ENCODE data around the gene RWDD4. TPM values are rescaled to one million over a fixed set of nuclear protein-coding genes. Genes with fewer than 3 reads are reported as not detected.

RWDD4 gene
- total RNA-seq, 4 donors from 2014 or later, result 11.3 to 33.8 (median 13.2) TPM

DNA sequence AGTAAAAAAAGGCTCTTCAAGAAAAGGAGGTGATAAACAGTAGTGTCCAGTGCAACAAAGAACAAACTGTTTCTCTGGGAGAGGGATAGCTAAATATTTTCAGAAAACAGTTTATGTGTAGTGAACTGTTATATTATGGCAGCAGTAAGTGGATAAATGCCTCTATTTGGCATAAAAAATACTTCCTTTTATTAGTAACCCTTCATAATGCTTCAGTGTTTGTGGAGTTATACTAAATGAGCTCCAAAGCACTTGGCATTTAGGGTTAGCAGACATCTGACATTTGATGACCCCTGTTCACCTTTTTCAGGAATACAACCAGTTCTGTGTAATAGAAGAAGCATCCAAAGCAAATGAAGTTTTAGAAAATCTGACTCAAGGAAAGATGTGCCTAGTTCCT is 32.0 kb upstream of the RWDD4 start:
- Histone ChIP-seq H3K4me3 (no peak overlapping the region), H3K36me3 (peaks cover 0 to 84% (median 2%) of the 10 kb centered on the region in 3 donors)

GRCh38 chr4:183688216-183688615 is 29.2 kb upstream of the RWDD4 start:
- TF ChIP-seq, protein P1, sequence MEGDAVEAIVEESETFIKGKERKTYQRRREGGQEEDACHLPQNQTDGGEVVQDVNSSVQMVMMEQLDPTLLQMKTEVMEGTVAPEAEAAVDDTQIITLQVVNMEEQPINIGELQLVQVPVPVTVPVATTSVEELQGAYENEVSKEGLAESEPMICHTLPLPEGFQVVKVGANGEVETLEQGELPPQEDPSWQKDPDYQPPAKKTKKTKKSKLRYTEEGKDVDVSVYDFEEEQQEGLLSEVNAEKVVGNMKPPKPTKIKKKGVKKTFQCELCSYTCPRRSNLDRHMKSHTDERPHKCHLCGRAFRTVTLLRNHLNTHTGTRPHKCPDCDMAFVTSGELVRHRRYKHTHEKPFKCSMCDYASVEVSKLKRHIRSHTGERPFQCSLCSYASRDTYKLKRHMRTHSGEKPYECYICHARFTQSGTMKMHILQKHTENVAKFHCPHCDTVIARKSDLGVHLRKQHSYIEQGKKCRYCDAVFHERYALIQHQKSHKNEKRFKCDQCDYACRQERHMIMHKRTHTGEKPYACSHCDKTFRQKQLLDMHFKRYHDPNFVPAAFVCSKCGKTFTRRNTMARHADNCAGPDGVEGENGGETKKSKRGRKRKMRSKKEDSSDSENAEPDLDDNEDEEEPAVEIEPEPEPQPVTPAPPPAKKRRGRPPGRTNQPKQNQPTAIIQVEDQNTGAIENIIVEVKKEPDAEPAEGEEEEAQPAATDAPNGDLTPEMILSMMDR (IDR thresholded peaks at IDR 0.05), result no peak
- TF ChIP-seq POLR2A (IDR thresholded peaks at IDR 0.05), result no peak

More for the DNA sequence above, 32.0 kb upstream of the RWDD4 start:
- TF ChIP-seq, protein P1 (IDR thresholded peaks at IDR 0.05), result no peak
- TF ChIP-seq POLR2A (IDR thresholded peaks at IDR 0.05), result no peak
- H3K9me3 ChIP-seq, result no peaks in the 10 kb centered on the region
- DNase-seq, result no peak
- no peak overlapping the region for H3K27ac ChIP-seq
- H3K4me1 ChIP-seq, result no peaks in the 10 kb centered on the region
- no peaks in the 10 kb centered on the region for H3K27me3 ChIP-seq

DNA sequence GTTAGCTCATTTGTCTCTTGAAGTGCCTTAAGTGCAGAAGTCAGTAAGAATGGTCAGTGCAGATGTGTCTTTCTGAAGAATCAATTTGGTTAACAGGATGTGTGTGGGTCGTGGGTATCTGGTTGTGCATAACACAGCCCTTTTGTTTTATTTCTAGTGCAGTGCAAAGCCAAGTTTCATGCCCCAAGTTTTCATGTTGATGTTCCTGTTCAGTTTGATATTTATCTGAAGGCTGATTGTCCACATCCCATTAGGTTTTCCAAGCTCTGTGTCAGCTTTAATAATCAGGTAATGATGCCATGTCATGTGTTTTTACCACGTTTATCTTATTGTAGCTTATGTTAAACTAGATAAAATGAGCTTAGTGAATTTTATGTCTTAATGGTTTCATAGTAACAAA is 27.5 kb upstream of the RWDD4 start:
- no peak for TF ChIP-seq POLR2A (IDR thresholded peaks at IDR 0.05)
- TF ChIP-seq, protein P1 (IDR thresholded peaks at IDR 0.05), result no peak

More at GRCh38 chr4:183688216-183688615, 29.2 kb upstream of the RWDD4 start:
- Histone ChIP-seq H3K9me3 (no peaks in the 10 kb centered on the region), H3K4me1 (no peaks in the 10 kb centered on the region), H3K4me3 (no peak overlapping the region), H3K36me3 (peaks cover 0 to 85% (median 2%) of the 10 kb centered on the region in 3 donors), H3K27ac (no peak overlapping the region), H3K27me3 (no peaks in the 10 kb centered on the region)
- DNase-seq, result no peak

DNA sequence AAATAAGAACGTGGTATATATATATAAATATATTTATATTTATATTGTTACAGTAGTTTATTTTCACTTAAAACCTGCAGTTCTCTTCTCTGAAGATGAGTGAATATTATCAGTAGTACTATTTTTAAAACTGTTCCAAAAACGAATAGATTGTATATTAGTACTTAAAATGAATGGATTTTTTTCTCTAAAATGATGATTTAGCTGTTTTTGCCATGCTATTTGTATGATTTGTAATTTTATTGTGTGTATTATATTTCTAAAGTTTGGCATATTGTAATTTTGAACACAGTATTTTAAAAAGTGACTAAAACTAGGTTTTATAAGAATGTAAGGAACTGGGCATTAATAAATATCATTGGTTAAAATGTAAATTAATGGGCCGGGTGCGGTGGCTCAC is 22.1 kb upstream of the RWDD4 start:
- Histone ChIP-seq H3K9me3 (no peaks in the 10 kb centered on the region), H3K4me1 (no peaks in the 10 kb centered on the region), H3K27me3 (no peaks in the 10 kb centered on the region), H3K4me3 (no peak overlapping the region), H3K36me3 (peaks cover 0 to 73% (median 0%) of the 10 kb centered on the region in 3 donors), H3K27ac (no peak overlapping the region)
- TF ChIP-seq, protein P1 (IDR thresholded peaks at IDR 0.05), result no peak
- TF ChIP-seq POLR2A (IDR thresholded peaks at IDR 0.05), result no peak
- DNase-seq, result no peak

More for the DNA sequence above, 27.5 kb upstream of the RWDD4 start:
- H3K4me1 ChIP-seq, result no peaks in the 10 kb centered on the region
- H3K9me3 ChIP-seq, result no peaks in the 10 kb centered on the region
- no peak for DNase-seq
- no peak overlapping the region for H3K4me3 ChIP-seq
- H3K36me3 ChIP-seq, result peaks cover 0 to 70% (median 0%) of the 10 kb centered on the region in 3 donors
- H3K27ac ChIP-seq, result no peak overlapping the region
- H3K27me3 ChIP-seq, result no peaks in the 10 kb centered on the region

DNA sequence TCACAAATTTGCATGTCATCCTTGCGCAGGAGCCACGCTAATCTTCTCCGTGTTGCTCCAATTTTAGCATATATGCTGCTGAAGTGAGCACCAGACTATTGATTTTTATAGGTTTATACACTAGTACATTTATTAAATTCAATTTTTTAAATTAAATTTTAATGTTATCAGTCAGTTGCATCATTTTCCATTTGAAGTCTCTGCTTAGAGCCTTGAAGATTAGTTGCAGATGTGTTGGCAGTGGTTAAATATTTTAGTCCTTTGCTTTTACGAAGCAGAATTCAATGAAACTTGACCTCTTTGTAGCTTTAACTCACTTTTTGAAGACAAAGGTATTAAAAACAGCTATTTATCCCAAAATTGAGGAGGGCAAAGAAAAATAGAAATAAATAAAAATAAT is 16.6 kb upstream of the RWDD4 start:
- Histone ChIP-seq H3K27ac (no peak overlapping the region), H3K27me3 (no peaks in the 10 kb centered on the region), H3K4me3 (no peak overlapping the region), H3K4me1 (no peaks in the 10 kb centered on the region), H3K9me3 (no peaks in the 10 kb centered on the region), H3K36me3 (peaks cover 0 to 65% (median 0%) of the 10 kb centered on the region in 3 donors)
- TF ChIP-seq, protein P1 (IDR thresholded peaks at IDR 0.05), result no peak
- no peak for TF ChIP-seq POLR2A (IDR thresholded peaks at IDR 0.05)
- no peak for DNase-seq

DNA sequence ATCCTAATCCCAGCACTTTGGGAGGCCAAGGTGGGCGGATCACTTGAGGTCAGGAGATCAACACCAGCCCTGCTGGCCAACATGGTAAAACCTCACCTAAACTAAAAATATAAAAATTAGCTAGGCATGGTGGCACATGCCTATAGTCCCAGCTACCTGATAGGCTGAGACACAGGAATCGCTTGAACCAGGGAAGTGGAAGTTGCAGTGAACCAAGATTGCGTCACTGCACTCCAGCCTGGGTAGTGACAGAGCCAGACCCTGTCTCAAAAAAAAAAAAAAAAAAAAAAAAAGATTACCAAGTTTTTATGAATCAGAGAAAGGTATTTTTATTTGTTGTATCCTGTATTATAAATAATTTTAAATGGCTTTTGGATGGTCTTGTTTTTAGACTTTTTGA is 15.2 kb upstream of the RWDD4 start:
- no peak for DNase-seq
- no peaks in the 10 kb centered on the region for H3K4me1 ChIP-seq
- no peak for TF ChIP-seq POLR2A (IDR thresholded peaks at IDR 0.05)
- TF ChIP-seq, protein P1 (IDR thresholded peaks at IDR 0.05), result no peak
- no peaks in the 10 kb centered on the region for H3K9me3 ChIP-seq
- peaks cover 0 to 66% (median 0%) of the 10 kb centered on the region in 3 donors for H3K36me3 ChIP-seq
- no peak overlapping the region for H3K27ac ChIP-seq
- H3K4me3 ChIP-seq, result no peak overlapping the region
- H3K27me3 ChIP-seq, result no peaks in the 10 kb centered on the region
